GM12872 (cell line): ENCODE measurements around the gene DRAXIN.

Experiments used
- CTCF ChIP-seq: IDR thresholded peaks from 3 replicates; pipeline ENCODE4 v1.5.1; 2011; ENCODE audit warnings: low read depth, mild to moderate bottlenecking, low read length, moderate library complexity; ENCODE audit not compliant: insufficient read depth

Gene DRAXIN

GRCh38 chr1:11727119-11727518, 35.6 kb downstream of the DRAXIN start:
- TF ChIP-seq CTCF: no peak

GRCh38 chr1:11728126-11728806, 36.8 kb downstream of the DRAXIN start:
- TF ChIP-seq CTCF: no peak

GRCh38 chr1:11729155-11729497, 37.6 kb downstream of the DRAXIN start:
- no peak for TF ChIP-seq CTCF

- no peak for TF ChIP-seq CTCF
These were observed 38.3 kb downstream of the DRAXIN start for GRCh38 chr1:11729498-11730428.

GRCh38 chr1:11730429-11730891, 39.0 kb downstream of the DRAXIN start:
- no peak for TF ChIP-seq CTCF

- no peak for TF ChIP-seq CTCF
These were observed 40.3 kb downstream of the DRAXIN start for GRCh38 chr1:11731691-11732283.

GRCh38 chr1:11733306-11733705, 41.8 kb downstream of the DRAXIN start:
- no peak for TF ChIP-seq CTCF
